CD4-positive, CD25-positive, alpha-beta regulatory T cell (primary cell): ENCODE results near the gene HNRNPUL1. TPM values are rescaled to one million over a fixed set of nuclear protein-coding genes. Genes with fewer than 3 reads are reported as not detected.

Source experiments
- ATAC-seq, 2 donors: fragments of 150-1000 bp; cut with Tn5 transposase; one replicate each; pipeline ENCODE4 v1.10.0; 2021; ENCODE audit warnings: low read depth in 2 of 2, moderate number of reproducible peaks in 2 of 2, moderate library complexity in 1 of 2
- DNase-seq, 3 donors: peaks; one replicate each; pipeline versions ENCODE4 v3.0.0 to v3.0.0-alpha.2; 2012 to 2022; ENCODE audit warnings: mixed read lengths in 1 of 3
- H3K27ac ChIP-seq: one replicate; pipeline ENCODE4 v1.7.0; 2013; ENCODE audit warnings: mild to moderate bottlenecking, low read length; ENCODE audit not compliant: insufficient read depth, poor library complexity, severe bottlenecking
- H3K27me3 ChIP-seq: one replicate; pipeline ENCODE4 v1.7.0; 2013; ENCODE audit warnings: low read length; ENCODE audit not compliant: control insufficient read depth, insufficient read depth
- H3K36me3 ChIP-seq: one replicate; pipeline ENCODE4 v1.7.0; 2013; ENCODE audit warnings: mild to moderate bottlenecking, low read length, moderate library complexity; ENCODE audit not compliant: control insufficient read depth, insufficient read depth
- H3K4me1 ChIP-seq: 2 replicates; pipeline ENCODE4 v1.7.0; 2013; ENCODE audit warnings: mild to moderate bottlenecking, low read length; ENCODE audit not compliant: insufficient read depth, control insufficient read depth, poor library complexity, severe bottlenecking
- H3K4me3 ChIP-seq: one replicate; pipeline ENCODE4 v1.7.0; 2013; ENCODE audit warnings: low read depth, mild to moderate bottlenecking, low read length, moderate library complexity
- H3K9me3 ChIP-seq, 2 experiments: 1 replicate in 1 of 2; 2 replicates in 1 of 2; pipeline ENCODE4 v1.7.0; 2013; ENCODE audit warnings: low read length in 2 of 2, mild to moderate bottlenecking in 1 of 2, moderate library complexity in 1 of 2; ENCODE audit not compliant: control insufficient read depth in 2 of 2
- H3K27ac Mint-ChIP-seq, 3 donors: one replicate each; pipeline ENCODE4 v1.8.0; 2020 to 2022; ENCODE audit warnings: mild to moderate bottlenecking in 3 of 3, mixed read lengths in 3 of 3, moderate library complexity in 2 of 3
- H3K27me3 Mint-ChIP-seq: one replicate; pipeline ENCODE4 v1.8.0; 2022; ENCODE audit warnings: mild to moderate bottlenecking, mixed read lengths
- H3K36me3 Mint-ChIP-seq: one replicate; pipeline ENCODE4 v1.8.0; 2020; ENCODE audit warnings: mixed read lengths
- H3K4me1 Mint-ChIP-seq, 4 donors: one replicate each; pipeline ENCODE4 v1.8.0; 2020 to 2022; ENCODE audit warnings: mixed read lengths in 4 of 4, mild to moderate bottlenecking in 1 of 4
- H3K4me3 Mint-ChIP-seq, 4 donors: one replicate each; pipeline ENCODE4 v1.8.0; 2020 to 2022; ENCODE audit warnings: mild to moderate bottlenecking in 4 of 4, mixed read lengths in 4 of 4, moderate library complexity in 3 of 4
- H3K9me3 Mint-ChIP-seq, 7 donors: one replicate each; pipeline ENCODE4 v1.8.0; 2020 to 2022; ENCODE audit warnings: mixed read lengths in 7 of 7, mild to moderate bottlenecking in 3 of 7, moderate library complexity in 2 of 7
- polyA plus RNA-seq, 4 donors: library from polyadenylated mRNA; unstranded; fragments of 300-500 nt; fragmentation: Illumina TruSeq; gene quantifications; one replicate each; pipeline ENCODE4 v1.2.3, GENCODE V29; 2021
- total RNA-seq: library from RNA; stranded (reverse); gene quantifications from one replicate; pipeline ENCODE4 v1.2.3, GENCODE V29; 2022

HNRNPUL1 gene
- total and polyA plus RNA-seq, 5 donors from 2014 or later, result 39.3 to 354 (median 50.4) TPM

DNA sequence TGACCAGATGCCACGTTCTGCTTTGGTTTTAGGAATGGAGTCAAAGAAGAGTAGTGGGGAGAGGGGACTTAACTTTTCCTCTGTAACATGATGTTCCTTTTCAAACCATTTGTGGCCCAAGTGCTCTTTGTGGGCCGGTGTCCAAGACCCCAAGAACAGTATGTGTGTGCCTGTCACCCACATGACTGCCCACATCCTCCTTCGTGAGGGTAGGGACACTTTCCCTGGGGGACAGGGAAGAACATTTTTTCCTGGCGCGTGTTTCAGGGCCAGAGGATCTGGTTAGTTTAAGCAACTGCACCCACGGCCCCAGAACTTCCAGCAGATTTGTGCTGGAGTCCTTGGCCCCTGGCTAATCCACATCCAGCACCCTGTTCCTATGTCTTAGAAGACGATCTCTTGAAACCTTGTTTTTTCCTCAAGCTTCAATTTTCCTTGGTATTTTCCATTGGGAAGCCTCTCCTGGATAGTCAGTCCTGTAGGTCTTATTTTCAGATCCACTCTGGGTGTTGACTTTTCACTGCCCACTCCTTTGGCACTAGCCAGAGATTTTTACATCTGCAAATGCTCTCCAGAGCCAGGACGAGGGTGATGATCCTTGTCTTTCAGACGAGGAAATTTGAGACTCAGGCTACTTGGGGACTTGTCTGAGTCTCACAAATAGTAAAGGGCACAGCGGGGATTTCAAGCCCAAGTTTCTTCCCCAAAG lies 35.0 kb downstream of the HNRNPUL1 start:
- Histone ChIP-seq H3K36me3 (peaks cover 88% of the 10 kb centered on the region), H3K27ac (peak overlapping the region; percentile 55), H3K4me1 (peaks cover 55% of the 10 kb centered on the region), H3K4me3 (peak overlapping the region; percentile 28), H3K27me3 (no peaks in the 10 kb centered on the region), H3K9me3 (no peaks in the 10 kb centered on the region)
- Mint-ChIP-seq H3K4me1 (peaks cover 15 to 91% (median 70%) of the 10 kb centered on the region in 4 donors), H3K4me3 (peak overlapping the region in 3 of 4 donors; percentile 15 to 70 (median 50)), H3K27ac (peak overlapping the region; percentile 48 to 90 (median 89)), H3K36me3 (peaks cover 70% of the 10 kb centered on the region), H3K9me3 (no peaks in the 10 kb centered on the region), H3K27me3 (no peaks in the 10 kb centered on the region)
- ATAC-seq, result no peak
- no peak for DNase-seq

DNA sequence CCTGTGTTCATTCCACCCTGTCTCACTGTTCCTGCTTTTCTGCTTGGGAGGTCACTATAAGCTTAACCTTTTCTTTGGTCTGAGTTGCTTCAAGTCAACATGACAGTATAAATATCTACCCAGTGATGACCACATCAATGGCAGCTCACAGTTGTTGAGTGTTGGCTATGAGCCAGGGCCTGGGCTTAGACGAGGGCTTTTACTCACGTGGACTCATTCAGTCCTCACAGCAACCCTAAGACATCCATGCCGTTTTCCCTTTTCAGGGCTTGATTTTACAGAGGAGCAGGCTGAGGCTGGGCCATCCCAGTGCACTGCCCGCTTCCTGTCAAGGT lies 35.5 kb downstream of the HNRNPUL1 start:
- Histone ChIP-seq H3K27ac (peak overlapping the region; percentile 44), H3K9me3 (no peaks in the 10 kb centered on the region), H3K27me3 (no peaks in the 10 kb centered on the region), H3K4me3 (peak overlapping the region; percentile 28), H3K36me3 (peaks cover 88% of the 10 kb centered on the region), H3K4me1 (peaks cover 60% of the 10 kb centered on the region)
- H3K9me3 Mint-ChIP-seq, result no peaks in the 10 kb centered on the region
- DNase-seq, result peak in 1 of 3 donors; percentile 40
- H3K27ac Mint-ChIP-seq, result peak overlapping the region; percentile 48 to 90 (median 89)
- ATAC-seq, result peak in 1 of 2 donors; percentile 25
- H3K27me3 Mint-ChIP-seq, result no peaks in the 10 kb centered on the region
- H3K36me3 Mint-ChIP-seq, result peaks cover 68% of the 10 kb centered on the region
- H3K4me1 Mint-ChIP-seq, result peaks cover 15 to 91% (median 73%) of the 10 kb centered on the region in 4 donors
- H3K4me3 Mint-ChIP-seq, result peak overlapping the region in 2 of 4 donors; percentile 50 to 70

DNA sequence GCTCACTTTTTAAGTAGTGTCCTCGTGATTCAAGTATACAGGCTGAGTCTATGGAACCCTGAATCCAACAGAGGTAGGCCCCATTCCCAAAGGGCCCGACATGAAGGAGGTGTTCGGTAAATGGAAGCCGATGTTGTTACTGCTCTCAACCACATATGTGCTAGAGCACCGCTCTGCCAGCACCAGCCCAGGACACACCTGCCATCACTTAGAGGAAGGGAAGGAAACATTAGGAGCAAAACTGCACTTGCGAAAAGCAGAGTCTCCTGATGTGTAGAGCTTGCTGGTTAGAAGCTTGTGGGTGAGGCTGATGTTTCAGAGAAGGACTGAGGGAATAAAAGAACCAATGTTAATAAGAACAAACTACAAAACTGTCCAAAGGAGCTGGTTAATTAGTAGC lies 36.4 kb downstream of the HNRNPUL1 start:
- Mint-ChIP-seq H3K27me3 (no peaks in the 10 kb centered on the region), H3K4me3 (peak overlapping the region in 1 of 4 donors; percentile 52), H3K9me3 (no peaks in the 10 kb centered on the region), H3K36me3 (peaks cover 61% of the 10 kb centered on the region), H3K27ac (peak overlapping the region; percentile 80 to 90 (median 89)), H3K4me1 (peaks cover 7 to 98% (median 70%) of the 10 kb centered on the region in 4 donors)
- H3K4me1 ChIP-seq, result peaks cover 68% of the 10 kb centered on the region
- H3K9me3 ChIP-seq, result no peaks in the 10 kb centered on the region
- H3K36me3 ChIP-seq, result peaks cover 88% of the 10 kb centered on the region
- H3K27me3 ChIP-seq, result no peaks in the 10 kb centered on the region
- ATAC-seq (no peak), DNase-seq (no peak)
- peak overlapping the region; percentile 44 for H3K27ac ChIP-seq
- no peak overlapping the region for H3K4me3 ChIP-seq

DNA sequence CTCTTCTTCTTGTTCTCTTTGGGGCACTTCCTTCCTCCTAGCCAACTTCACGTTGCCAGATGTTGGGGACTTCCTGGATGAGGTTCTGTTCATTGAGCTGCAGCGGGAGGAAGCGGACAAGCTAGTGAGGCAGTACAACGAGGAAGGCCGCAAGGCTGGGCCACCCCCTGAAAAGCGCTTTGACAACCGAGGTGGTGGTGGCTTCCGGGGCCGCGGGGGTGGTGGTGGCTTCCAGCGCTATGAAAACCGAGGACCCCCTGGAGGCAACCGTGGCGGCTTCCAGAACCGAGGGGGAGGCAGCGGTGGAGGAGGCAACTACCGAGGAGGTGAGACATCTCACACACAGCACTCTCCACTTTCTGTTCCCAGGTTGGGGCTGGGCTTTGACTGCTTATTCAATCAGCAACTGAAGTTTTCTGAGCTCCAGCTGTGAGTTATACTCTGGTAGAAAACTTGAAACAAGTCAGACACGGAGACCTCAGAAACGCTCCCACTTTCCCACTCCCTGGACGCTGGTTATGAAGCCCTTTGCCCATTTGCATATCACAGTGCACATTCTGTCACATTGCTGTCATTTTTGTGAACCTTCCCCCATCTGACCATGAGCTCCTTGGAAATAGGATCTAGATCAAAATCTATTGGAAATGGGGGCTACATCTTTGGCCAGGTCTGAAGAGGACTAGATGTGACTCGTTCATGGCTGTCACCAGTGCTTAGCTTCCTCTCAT lies 38.6 kb downstream of the HNRNPUL1 start:
- H3K27me3 Mint-ChIP-seq, result no peaks in the 10 kb centered on the region
- peaks cover 75% of the 10 kb centered on the region for H3K4me1 ChIP-seq
- H3K27me3 ChIP-seq, result no peaks in the 10 kb centered on the region
- peaks cover 54% of the 10 kb centered on the region for H3K36me3 Mint-ChIP-seq
- DNase-seq (peak in 2 of 3 donors; percentile 39 to 70), ATAC-seq (peak; percentile 43 to 44)
- peak overlapping the region; percentile 36 to 86 (median 80) for H3K4me3 Mint-ChIP-seq
- peak overlapping the region; percentile 76 for H3K27ac ChIP-seq
- peaks cover 78% of the 10 kb centered on the region for H3K36me3 ChIP-seq
- H3K4me1 Mint-ChIP-seq, result peaks cover 10 to 98% (median 67%) of the 10 kb centered on the region in 4 donors
- no peaks in the 10 kb centered on the region for H3K9me3 ChIP-seq
- H3K9me3 Mint-ChIP-seq, result no peaks in the 10 kb centered on the region
- peak overlapping the region; percentile 90 to 97 (median 96) for H3K27ac Mint-ChIP-seq
- H3K4me3 ChIP-seq, result peak overlapping the region; percentile 4

DNA sequence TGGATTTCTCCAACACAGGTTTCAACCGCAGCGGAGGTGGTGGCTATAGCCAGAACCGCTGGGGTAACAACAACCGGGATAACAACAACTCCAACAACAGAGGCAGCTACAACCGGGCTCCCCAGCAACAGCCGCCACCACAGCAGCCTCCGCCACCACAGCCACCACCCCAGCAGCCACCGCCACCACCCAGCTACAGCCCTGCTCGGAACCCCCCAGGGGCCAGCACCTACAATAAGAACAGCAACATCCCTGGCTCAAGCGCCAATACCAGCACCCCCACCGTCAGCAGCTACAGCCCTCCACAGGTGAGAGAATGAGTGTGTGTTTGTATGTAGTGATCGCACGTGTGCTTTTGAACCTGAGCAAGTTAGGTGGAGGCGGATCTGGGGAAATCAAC lies 39.8 kb downstream of the HNRNPUL1 start:
- Mint-ChIP-seq H3K27ac (peak overlapping the region; percentile 62 to 74 (median 69)), H3K9me3 (no peaks in the 10 kb centered on the region), H3K4me1 (peaks cover 10 to 98% (median 66%) of the 10 kb centered on the region in 4 donors), H3K4me3 (peak overlapping the region in 2 of 4 donors; percentile 31 to 46), H3K36me3 (peaks cover 47% of the 10 kb centered on the region), H3K27me3 (peaks cover 3% of the 10 kb centered on the region)
- Histone ChIP-seq H3K27me3 (no peaks in the 10 kb centered on the region), H3K36me3 (peaks cover 68% of the 10 kb centered on the region), H3K4me1 (peaks cover 77% of the 10 kb centered on the region), H3K4me3 (no peak overlapping the region), H3K9me3 (no peaks in the 10 kb centered on the region), H3K27ac (no peak overlapping the region)
- ATAC-seq (no peak), DNase-seq (no peak)

DNA sequence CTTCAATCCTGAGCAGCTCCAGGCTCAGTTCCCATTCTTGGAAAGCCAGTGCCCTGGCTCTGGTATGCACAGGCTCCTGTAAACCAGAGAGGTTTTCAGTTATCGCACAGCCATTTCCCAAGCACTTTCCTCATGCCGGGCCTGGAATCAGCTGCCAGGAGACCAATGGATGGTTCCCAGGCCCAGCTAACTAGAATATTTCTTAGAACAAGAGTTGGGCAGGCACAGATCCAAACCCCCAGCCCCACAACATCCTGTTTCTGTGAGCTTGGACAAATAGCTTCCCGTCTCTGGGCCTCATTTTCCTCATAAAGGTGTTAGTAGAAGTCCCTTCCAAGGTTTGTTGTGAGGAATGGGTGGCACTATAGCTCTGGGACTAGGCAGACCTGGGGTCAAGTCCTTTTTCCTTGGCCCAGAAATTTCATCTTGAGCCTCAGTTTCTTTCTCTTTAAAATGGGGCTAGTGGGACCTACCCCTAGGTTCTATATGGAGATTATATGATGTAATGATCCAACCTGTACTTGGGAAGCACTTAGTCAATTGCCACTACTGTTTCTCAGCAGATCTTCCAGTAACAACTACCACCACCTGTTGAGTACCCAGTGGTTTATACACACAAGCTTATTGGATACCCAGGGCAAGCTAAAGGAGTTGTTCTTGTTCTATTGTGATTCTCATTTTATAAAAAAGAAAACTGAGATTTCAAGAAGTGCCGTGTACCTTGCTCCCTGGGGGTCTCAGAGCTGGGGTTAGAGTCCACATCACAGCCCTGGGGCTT lies 40.7 kb downstream of the HNRNPUL1 start:
- H3K4me1 Mint-ChIP-seq, result peaks cover 10 to 96% (median 62%) of the 10 kb centered on the region in 4 donors
- peak overlapping the region; percentile 97 for H3K27ac ChIP-seq
- no peak overlapping the region for H3K4me3 ChIP-seq
- peaks cover 77% of the 10 kb centered on the region for H3K4me1 ChIP-seq
- H3K9me3 ChIP-seq, result no peaks in the 10 kb centered on the region
- H3K36me3 Mint-ChIP-seq, result peaks cover 38% of the 10 kb centered on the region
- H3K27ac Mint-ChIP-seq, result peak overlapping the region; percentile 62 to 96 (median 69)
- ATAC-seq, result no peak
- peaks cover 4% of the 10 kb centered on the region for H3K27me3 Mint-ChIP-seq
- H3K4me3 Mint-ChIP-seq, result peak overlapping the region in 2 of 4 donors; percentile 31 to 46
- DNase-seq, result no peak
- H3K36me3 ChIP-seq, result peaks cover 59% of the 10 kb centered on the region
- peaks cover 0 to 2% (median 0%) of the 10 kb centered on the region in 7 donors for H3K9me3 Mint-ChIP-seq
- no peaks in the 10 kb centered on the region for H3K27me3 ChIP-seq
